SK-N-SH (cell line): ENCODE results near the gene NOX5. TPM values are rescaled to one million over a fixed set of nuclear protein-coding genes. Genes with fewer than 3 reads are reported as not detected.

ENCODE experiments used
- CTCF ChIA-PET: fragments of 300-600, 350-600 bp; formaldehyde crosslinking; extraction: SDS; loops from one replicate; lab custom pipeline; 2021; lab: Yijun Ruan, JAX
- POLR2A ChIA-PET: fragments of 350-600 bp; sonication (Branson Sonifier 250); formaldehyde crosslinking; extraction: SDS; loops from one replicate; lab custom pipeline; 2020; ENCODE audit warnings: antibody characterized with exemption, inconsistent platforms; lab: Yijun Ruan, JAX
- DNase-seq: peaks from one replicate; pipeline ENCODE4 v3.0.0; 2012
- H2AFZ ChIP-seq: fragments of 200-600 bp; sonication (generic); 2 replicates; pipeline ENCODE4 v1.8.1; 2016; ENCODE audit warnings: antibody characterized with exemption, mild to moderate bottlenecking, low read depth
- H3F3A ChIP-seq: fragments of 200-600 bp; sonication (generic); replicated peaks from 2 replicates; pipeline ENCODE3; 2016; ENCODE audit warnings: antibody characterized with exemption, mild to moderate bottlenecking; ENCODE audit not compliant: insufficient read depth
- H3K27ac ChIP-seq, 2 experiments: fragments of 200-500 bp in 1 of 2; fragments of 200-600 bp in 1 of 2; sonication (Bioruptor generic) in 1 of 2; sonication (generic), shearing (Covaris generic) in 1 of 2; 2 replicates each; pipeline versions ENCODE4 v1.5.1 to v1.6.1; 2014 to 2016; ENCODE audit warnings: low read depth in 2 of 2, inconsistent platforms in 1 of 2, low read length in 1 of 2, mild to moderate bottlenecking in 1 of 2, mixed read lengths in 1 of 2
- H3K27me3 ChIP-seq: fragments of 200-600 bp; sonication (generic), shearing (Covaris generic); 2 replicates; pipeline ENCODE4 v1.6.1; 2016; ENCODE audit warnings: mixed run types; ENCODE audit not compliant: insufficient read depth
- H3K36me3 ChIP-seq, 2 experiments: fragments of 200-500 bp in 1 of 2; fragments of 200-600 bp in 1 of 2; sonication (Bioruptor generic) in 1 of 2; sonication (generic) in 1 of 2; replicated peaks in 1 of 2; 2 replicates each; pipeline versions ENCODE3 to v1.5.1; 2014 to 2016; ENCODE audit warnings: low read length in 1 of 2, mild to moderate bottlenecking in 1 of 2; ENCODE audit not compliant: insufficient read depth in 2 of 2, control insufficient read depth in 1 of 2
- H3K4me1 ChIP-seq, 2 experiments: fragments of 200-500 bp in 1 of 2; fragments of 200-600 bp in 1 of 2; sonication (Bioruptor generic) in 1 of 2; sonication (generic), shearing (Covaris generic) in 1 of 2; 2 replicates each; pipeline versions ENCODE4 v1.5.1 to v1.6.1; 2014 to 2016; ENCODE audit warnings: low read depth in 1 of 2, low read length in 1 of 2, mixed run types in 1 of 2; ENCODE audit not compliant: insufficient read depth in 2 of 2, control insufficient read depth in 1 of 2
- H3K4me2 ChIP-seq: fragments of 200-600 bp; sonication (generic), shearing (Covaris generic); 2 replicates; pipeline ENCODE4 v1.6.1; 2017; ENCODE audit warnings: mixed run types
- H3K4me3 ChIP-seq, 2 experiments: fragments of 200-500 bp in 1 of 2; fragments of 200-600 bp in 1 of 2; sonication (Bioruptor generic) in 1 of 2; sonication (generic), shearing (Covaris generic) in 1 of 2; 2 replicates each; pipeline versions ENCODE4 v1.5.1 to v1.8.1; 2014 to 2016; ENCODE audit warnings: low read depth in 2 of 2, inconsistent platforms in 1 of 2, low read length in 1 of 2, mild to moderate bottlenecking in 1 of 2, mixed read lengths in 1 of 2, moderate library complexity in 1 of 2
- H3K79me2 ChIP-seq: fragments of 200-600 bp; sonication (generic); 2 replicates; pipeline ENCODE4 v1.8.1; 2017; ENCODE audit warnings: mild to moderate bottlenecking; ENCODE audit not compliant: insufficient read depth
- H3K9ac ChIP-seq: fragments of 200-600 bp; sonication (generic); 2 replicates; pipeline ENCODE4 v1.6.1; 2017; ENCODE audit warnings: mixed run types
- H3K9me2 ChIP-seq: fragments of 200-600 bp; sonication (generic); 2 replicates; pipeline ENCODE4 v1.6.1; 2017; ENCODE audit warnings: mixed run types
- H3K9me3 ChIP-seq: fragments of 200-600 bp; sonication (generic); 2 replicates; pipeline ENCODE4 v1.6.1; 2017; ENCODE audit warnings: mixed run types, mild to moderate bottlenecking, moderate library complexity
- H4K20me1 ChIP-seq: fragments of 200-600 bp; sonication (generic); 2 replicates; pipeline ENCODE4 v1.6.1; 2017; ENCODE audit warnings: mild to moderate bottlenecking, mixed run types; ENCODE audit not compliant: insufficient read depth
- EZH2phosphoT487 ChIP-seq: fragments of 200-600 bp; sonication (generic); IDR thresholded peaks from 2 replicates; pipeline ENCODE4 v1.6.1; 2017; ENCODE audit warnings: low read depth, mixed run types, mild to moderate bottlenecking, antibody characterized with exemption, moderate library complexity, borderline replicate concordance
- FOXJ3 ChIP-seq: sonication (generic); formaldehyde crosslinking; IDR thresholded peaks from 2 replicates; pipeline ENCODE4 v1.5.1; 2020; ENCODE audit warnings: mild to moderate bottlenecking, missing genetic modification reagents
- FOXM1 ChIP-seq: IDR thresholded peaks from 2 replicates; pipeline ENCODE4 v1.4.0; 2012; ENCODE audit warnings: low read depth, mild to moderate bottlenecking
- JUND ChIP-seq: IDR thresholded peaks from 2 replicates; pipeline ENCODE4 v1.4.0; 2012
- MEF2A ChIP-seq: IDR thresholded peaks from 2 replicates; pipeline ENCODE4 v1.4.0; 2012; ENCODE audit warnings: low read depth, borderline replicate concordance
- MXI1 ChIP-seq: IDR thresholded peaks from 2 replicates; pipeline ENCODE4 v1.6.1; 2012; ENCODE audit warnings: mild to moderate bottlenecking, low read depth, low read length, improper control_type of control experiment
- RCOR1 ChIP-seq: fragments of 150-350 bp; IDR thresholded peaks from 2 replicates; pipeline ENCODE4 v1.6.1; 2017; ENCODE audit warnings: antibody characterized with exemption, low read length
- RXRA ChIP-seq: IDR thresholded peaks from 2 replicates; pipeline ENCODE4 v1.4.0; 2012; ENCODE audit warnings: low read depth, mild to moderate bottlenecking, borderline replicate concordance
- TEAD4 ChIP-seq: IDR thresholded peaks from 2 replicates; pipeline ENCODE4 v1.4.0; 2012; ENCODE audit warnings: mild to moderate bottlenecking, borderline replicate concordance; ENCODE audit not compliant: insufficient read depth
- WGBS: methylation state at CpG from one replicate; pipeline ENCODE4 v1.1.6; 2017; ENCODE audit warnings: low lambda C conversion rate; 5-methylcytosine and 5-hydroxymethylcytosine counted together
- polyA plus RNA-seq, 3 experiments: library from polyadenylated mRNA; depleted of rRNA; stranded (reverse); fragments of >200 nt; gene quantifications; 2 replicates each; pipeline ENCODE4 v1.2.3, GENCODE V29; 2012
- TF ChIP-seq, protein P1 (sequence below): fragments of 200-600 bp; sonication (generic); IDR thresholded peaks from 2 replicates; pipeline ENCODE4 v1.6.1; 2017; ENCODE audit warnings: antibody characterized with exemption, mild to moderate bottlenecking, moderate library complexity
- TF ChIP-seq, protein P2 (sequence below): fragments of 150-350 bp; IDR thresholded peaks from 2 replicates; pipeline ENCODE4 v1.6.1; 2016; ENCODE audit warnings: mild to moderate bottlenecking, low read depth, low read length
- TF ChIP-seq, protein P3 (sequence below): IDR thresholded peaks from 2 replicates; pipeline ENCODE4 v1.4.0; 2012; ENCODE audit warnings: low read depth, borderline replicate concordance
- TF ChIP-seq, protein P4 (sequence below): IDR thresholded peaks from 2 replicates; pipeline ENCODE4 v1.4.0; 2012; ENCODE audit warnings: low read depth, borderline replicate concordance

The NOX5 gene
- polyA plus RNA-seq, 1 of the 3 experiments (the other 2 are of a cell fraction) = 0.05 TPM

DNA sequence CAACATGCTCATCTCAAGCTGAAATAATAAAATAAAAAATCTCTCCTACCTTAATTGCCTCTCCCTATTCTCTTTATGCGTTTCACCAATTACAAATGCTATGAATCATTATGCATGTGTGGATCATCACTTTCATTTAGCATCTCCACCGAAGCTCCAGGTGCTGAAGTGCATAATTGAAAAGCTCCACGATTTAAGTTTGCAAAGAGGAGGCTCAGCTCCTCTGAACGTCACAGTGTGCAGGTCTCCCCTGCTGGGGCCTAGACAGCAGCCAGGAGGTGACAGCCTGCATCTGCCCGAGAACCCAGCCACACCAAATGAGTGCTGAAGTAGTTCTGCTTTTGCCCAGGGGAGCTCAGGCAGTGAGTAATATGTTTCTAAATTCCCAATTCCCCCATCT lies 85.4 kb downstream of the NOX5 start:
- WGBS = 68% methylated on average over 5 of the region's 5 CpGs
- no peaks in the 10 kb centered on the region for H3K79me2 ChIP-seq
- no peaks in the 10 kb centered on the region for H3K9me2 ChIP-seq
- H3K27ac ChIP-seq = no peak overlapping the region
- DNase-seq = no peak
- CTCF ChIA-PET = interaction anchor here (1.3 kb wide), 1 partner anchor 19 kb away, joined by 4 read pairs; no protein-coding TSS in a partner anchor
- H2AFZ ChIP-seq = no peak overlapping the region
- TF ChIP-seq TEAD4 = no peak
- no peak for TF ChIP-seq RXRA
- no peak for TF ChIP-seq EZH2phosphoT487
- no peak for TF ChIP-seq RCOR1
- TF ChIP-seq FOXJ3 (CRISPR knock-in tag) = no peak
- TF ChIP-seq MEF2A = no peak
- TF ChIP-seq, protein P1, sequence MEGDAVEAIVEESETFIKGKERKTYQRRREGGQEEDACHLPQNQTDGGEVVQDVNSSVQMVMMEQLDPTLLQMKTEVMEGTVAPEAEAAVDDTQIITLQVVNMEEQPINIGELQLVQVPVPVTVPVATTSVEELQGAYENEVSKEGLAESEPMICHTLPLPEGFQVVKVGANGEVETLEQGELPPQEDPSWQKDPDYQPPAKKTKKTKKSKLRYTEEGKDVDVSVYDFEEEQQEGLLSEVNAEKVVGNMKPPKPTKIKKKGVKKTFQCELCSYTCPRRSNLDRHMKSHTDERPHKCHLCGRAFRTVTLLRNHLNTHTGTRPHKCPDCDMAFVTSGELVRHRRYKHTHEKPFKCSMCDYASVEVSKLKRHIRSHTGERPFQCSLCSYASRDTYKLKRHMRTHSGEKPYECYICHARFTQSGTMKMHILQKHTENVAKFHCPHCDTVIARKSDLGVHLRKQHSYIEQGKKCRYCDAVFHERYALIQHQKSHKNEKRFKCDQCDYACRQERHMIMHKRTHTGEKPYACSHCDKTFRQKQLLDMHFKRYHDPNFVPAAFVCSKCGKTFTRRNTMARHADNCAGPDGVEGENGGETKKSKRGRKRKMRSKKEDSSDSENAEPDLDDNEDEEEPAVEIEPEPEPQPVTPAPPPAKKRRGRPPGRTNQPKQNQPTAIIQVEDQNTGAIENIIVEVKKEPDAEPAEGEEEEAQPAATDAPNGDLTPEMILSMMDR = no peak
- TF ChIP-seq JUND = no peak
- TF ChIP-seq, protein P2, sequence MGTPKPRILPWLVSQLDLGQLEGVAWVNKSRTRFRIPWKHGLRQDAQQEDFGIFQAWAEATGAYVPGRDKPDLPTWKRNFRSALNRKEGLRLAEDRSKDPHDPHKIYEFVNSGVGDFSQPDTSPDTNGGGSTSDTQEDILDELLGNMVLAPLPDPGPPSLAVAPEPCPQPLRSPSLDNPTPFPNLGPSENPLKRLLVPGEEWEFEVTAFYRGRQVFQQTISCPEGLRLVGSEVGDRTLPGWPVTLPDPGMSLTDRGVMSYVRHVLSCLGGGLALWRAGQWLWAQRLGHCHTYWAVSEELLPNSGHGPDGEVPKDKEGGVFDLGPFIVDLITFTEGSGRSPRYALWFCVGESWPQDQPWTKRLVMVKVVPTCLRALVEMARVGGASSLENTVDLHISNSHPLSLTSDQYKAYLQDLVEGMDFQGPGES = no peak
- TF ChIP-seq MXI1 = no peak
- no peak for TF ChIP-seq FOXM1
- no peaks in the 10 kb centered on the region for H3K9me3 ChIP-seq
- no peaks in the 10 kb centered on the region for H3K27me3 ChIP-seq
- no peaks in the 10 kb centered on the region for H4K20me1 ChIP-seq
- no peak overlapping the region for H3K4me3 ChIP-seq
- H3F3A ChIP-seq = no peaks in the 10 kb centered on the region
- peaks cover 0 to 11% of the 10 kb centered on the region in 2 experiments; a peak in 1 of 4 replicates for H3K4me1 ChIP-seq
- POLR2A ChIA-PET = no interaction called here
- no peak overlapping the region for H3K9ac ChIP-seq
- H3K36me3 ChIP-seq = no peaks in the 10 kb centered on the region
- no peak overlapping the region for H3K4me2 ChIP-seq

DNA sequence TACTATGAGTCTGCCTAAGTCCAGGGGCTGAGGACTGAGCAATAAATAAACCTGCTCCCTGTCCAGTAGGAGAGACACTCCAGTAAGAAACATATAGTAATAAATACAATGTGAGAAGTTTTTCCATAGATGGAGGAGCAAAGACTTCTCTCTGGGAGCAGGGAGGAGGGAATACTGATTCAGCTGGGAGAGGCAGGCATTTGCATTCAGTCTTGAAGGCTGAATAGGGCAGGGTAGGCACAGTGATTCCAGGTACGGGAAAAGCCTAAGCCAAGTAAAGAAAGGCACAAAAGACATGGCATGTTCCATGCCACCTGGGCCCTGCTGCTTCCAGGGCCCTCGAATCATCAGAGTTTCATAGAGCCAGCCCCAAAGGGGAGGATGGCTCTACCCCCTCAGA lies 86.3 kb downstream of the NOX5 start:
- TF ChIP-seq, protein P3, sequence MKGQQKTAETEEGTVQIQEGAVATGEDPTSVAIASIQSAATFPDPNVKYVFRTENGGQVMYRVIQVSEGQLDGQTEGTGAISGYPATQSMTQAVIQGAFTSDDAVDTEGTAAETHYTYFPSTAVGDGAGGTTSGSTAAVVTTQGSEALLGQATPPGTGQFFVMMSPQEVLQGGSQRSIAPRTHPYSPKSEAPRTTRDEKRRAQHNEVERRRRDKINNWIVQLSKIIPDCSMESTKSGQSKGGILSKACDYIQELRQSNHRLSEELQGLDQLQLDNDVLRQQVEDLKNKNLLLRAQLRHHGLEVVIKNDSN = no peak
- TF ChIP-seq, protein P4, sequence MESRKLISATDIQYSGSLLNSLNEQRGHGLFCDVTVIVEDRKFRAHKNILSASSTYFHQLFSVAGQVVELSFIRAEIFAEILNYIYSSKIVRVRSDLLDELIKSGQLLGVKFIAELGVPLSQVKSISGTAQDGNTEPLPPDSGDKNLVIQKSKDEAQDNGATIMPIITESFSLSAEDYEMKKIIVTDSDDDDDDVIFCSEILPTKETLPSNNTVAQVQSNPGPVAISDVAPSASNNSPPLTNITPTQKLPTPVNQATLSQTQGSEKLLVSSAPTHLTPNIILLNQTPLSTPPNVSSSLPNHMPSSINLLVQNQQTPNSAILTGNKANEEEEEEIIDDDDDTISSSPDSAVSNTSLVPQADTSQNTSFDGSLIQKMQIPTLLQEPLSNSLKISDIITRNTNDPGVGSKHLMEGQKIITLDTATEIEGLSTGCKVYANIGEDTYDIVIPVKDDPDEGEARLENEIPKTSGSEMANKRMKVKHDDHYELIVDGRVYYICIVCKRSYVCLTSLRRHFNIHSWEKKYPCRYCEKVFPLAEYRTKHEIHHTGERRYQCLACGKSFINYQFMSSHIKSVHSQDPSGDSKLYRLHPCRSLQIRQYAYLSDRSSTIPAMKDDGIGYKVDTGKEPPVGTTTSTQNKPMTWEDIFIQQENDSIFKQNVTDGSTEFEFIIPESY = no peak
- no peak for TF ChIP-seq FOXJ3 (CRISPR knock-in tag)
- no peaks in the 10 kb centered on the region for H3K9me3 ChIP-seq
- H3K36me3 ChIP-seq = no peaks in the 10 kb centered on the region
- no peaks in the 10 kb centered on the region for H3F3A ChIP-seq
- POLR2A ChIA-PET = no interaction called here
- no peak overlapping the region for H3K4me3 ChIP-seq
- H3K9ac ChIP-seq = no peak overlapping the region
- H3K27ac ChIP-seq = no peak overlapping the region
- no peak overlapping the region for H3K4me2 ChIP-seq
- peaks cover 0 to 5% of the 10 kb centered on the region in 2 experiments; a peak in 1 of 4 replicates for H3K4me1 ChIP-seq
- WGBS = 56% methylated on average over 2 of the region's 2 CpGs
- no peaks in the 10 kb centered on the region for H3K9me2 ChIP-seq
- no peaks in the 10 kb centered on the region for H4K20me1 ChIP-seq
- H3K79me2 ChIP-seq = no peaks in the 10 kb centered on the region
- DNase-seq = no peak
- H2AFZ ChIP-seq = no peak overlapping the region
- CTCF ChIA-PET = no interaction called here
- no peaks in the 10 kb centered on the region for H3K27me3 ChIP-seq
